OCI-LY3 (cell line): Measurements from ENCODE around the gene UBQLN3.

Source experiments
- H2AFZ ChIP-seq: fragments of 200-600, 300-600 bp; shearing (Covaris generic); 2 replicates; pipeline ENCODE4 v1.6.0; 2014; ENCODE audit warnings: antibody characterized with exemption, low read depth, low read length
- H3K27ac ChIP-seq: fragments of 200-600, 300-600 bp; sonication (generic); 2 replicates; pipeline ENCODE4 v1.5.1; 2014; ENCODE audit warnings: mild to moderate bottlenecking, low read length, moderate library complexity, mixed read lengths
- H3K27me3 ChIP-seq: fragments of 200-600, 300-600 bp; sonication (generic); 2 replicates; pipeline ENCODE4 v1.6.1; 2014; ENCODE audit warnings: low read depth, low read length, mixed read lengths
- H3K36me3 ChIP-seq: fragments of 200-600, 300-600 bp; sonication (generic); replicated peaks from 2 replicates; pipeline ENCODE3; 2014; ENCODE audit warnings: low read depth, low read length, mixed read lengths
- H3K4me1 ChIP-seq: fragments of 300-600, 200-600 bp; sonication (generic); 2 replicates; pipeline ENCODE4 v1.6.1; 2014; ENCODE audit warnings: low read length, mixed read lengths
- H3K4me2 ChIP-seq: fragments of 200-600, 300-600 bp; sonication (generic); 2 replicates; pipeline ENCODE4 v1.6.1; 2014; ENCODE audit warnings: low read length, mixed read lengths
- H3K4me3 ChIP-seq: fragments of 300-600, 200-600 bp; sonication (generic); 2 replicates; pipeline ENCODE4 v1.5.1; 2014; ENCODE audit warnings: antibody characterized with exemption, mild to moderate bottlenecking, low read length, moderate library complexity
- H3K79me2 ChIP-seq: fragments of 300-600, 200-600 bp; shearing (Covaris generic); 2 replicates; pipeline ENCODE4 v1.6.1; 2014; ENCODE audit warnings: mild to moderate bottlenecking, low read length, mixed read lengths
- H3K9ac ChIP-seq: fragments of 300-600, 200-600 bp; shearing (Covaris generic); 2 replicates; pipeline ENCODE4 v1.6.0; 2014; ENCODE audit warnings: mild to moderate bottlenecking, low read length, moderate library complexity
- H3K9me3 ChIP-seq: fragments of 200-600, 300-600 bp; shearing (Covaris generic); 2 replicates; pipeline ENCODE4 v1.6.1; 2014; ENCODE audit warnings: low read length, mixed read lengths; ENCODE audit not compliant: insufficient read depth
- H4K20me1 ChIP-seq: fragments of 200-600, 300-600 bp; sonication (generic); 2 replicates; pipeline ENCODE4 v1.6.1; 2016; ENCODE audit warnings: low read length, mixed read lengths; ENCODE audit not compliant: insufficient read depth
- CTCF ChIP-seq: fragments of 200-600, 300-600 bp; sonication (generic); IDR thresholded peaks from 2 replicates; pipeline ENCODE4 v1.5.1; 2014; ENCODE audit warnings: antibody characterized with exemption, low read length, low read depth
- EZH2phosphoT487 ChIP-seq: fragments of 200-600 bp; shearing (Covaris generic); IDR thresholded peaks from 2 replicates; pipeline ENCODE4 v1.6.1; 2018; ENCODE audit warnings: antibody characterized with exemption, mixed run types, low read depth

Gene UBQLN3

GRCh38 chr11:5521540-5521939 lies 11.8 kb upstream of the UBQLN3 start:
- Histone ChIP-seq H3K27ac (no peak overlapping the region), H3K4me2 (no peak overlapping the region), H3K4me1 (no peaks in the 10 kb centered on the region), H3K36me3 (no peaks in the 10 kb centered on the region), H2AFZ (no peak overlapping the region), H3K9me3 (no peaks in the 10 kb centered on the region), H3K79me2 (no peaks in the 10 kb centered on the region), H3K9ac (no peak overlapping the region), H4K20me1 (no peaks in the 10 kb centered on the region), H3K27me3 (0 out of 2 replicates have a peak, but pooled peaks cover 4% of the 10 kb centered on the region), H3K4me3 (no peak overlapping the region)
- TF ChIP-seq CTCF (no peak), EZH2phosphoT487 (no peak)

DNA sequence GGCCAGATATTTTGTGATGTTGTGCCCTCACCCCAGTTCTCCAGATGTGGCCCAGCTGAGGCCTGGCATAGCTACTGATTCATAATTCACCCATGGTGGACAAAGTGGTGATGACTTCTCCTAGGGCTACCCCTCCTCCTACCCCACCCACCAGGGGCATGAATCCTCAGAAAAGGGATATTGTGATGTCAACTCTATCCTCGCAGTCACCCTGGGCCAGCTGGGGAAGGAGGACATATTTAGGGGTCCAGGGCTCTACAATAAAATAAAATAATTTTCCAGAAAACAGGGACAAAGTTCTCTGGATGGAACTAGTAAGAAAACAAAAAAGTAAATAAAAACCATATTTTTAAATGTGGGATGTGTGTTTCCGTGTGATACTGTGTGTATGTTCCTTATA lies 6.8 kb upstream of the UBQLN3 start, which contains the start of gene UBQLNL:
Gene UBQLNL (minus strand): TSS at position 101 of the 400 bp plus-strand sequence. CDS start 258 bp downstream, outside the sequence.
- Histone ChIP-seq H3K36me3 (no peaks in the 10 kb centered on the region), H3K4me1 (no peaks in the 10 kb centered on the region), H3K4me2 (no peak within 1 kb of the TSS), H4K20me1 (no peaks in the 10 kb centered on the region), H3K27me3 (0 out of 2 replicates have a peak, but pooled peaks cover 2% of the 10 kb centered on the region), H3K4me3 (no peak within 1 kb of the TSS), H3K9ac (no peak within 1 kb of the TSS), H3K79me2 (no peaks in the 10 kb centered on the region), H2AFZ (no peak within 1 kb of the TSS), H3K27ac (no peak within 1 kb of the TSS), H3K9me3 (no peaks in the 10 kb centered on the region)
- no peak for TF ChIP-seq EZH2phosphoT487
- no peak for TF ChIP-seq CTCF

GRCh38 chr11:5514841-5515240 lies 5.1 kb upstream of the UBQLN3 start:
- Histone ChIP-seq H3K4me1 (no peaks in the 10 kb centered on the region), H3K4me3 (no peak overlapping the region), H3K79me2 (no peaks in the 10 kb centered on the region), H3K9ac (no peak overlapping the region), H3K4me2 (no peak overlapping the region), H3K36me3 (no peaks in the 10 kb centered on the region), H4K20me1 (no peaks in the 10 kb centered on the region), H2AFZ (no peak overlapping the region), H3K27me3 (0 out of 2 replicates have a peak, but pooled peaks cover 2% of the 10 kb centered on the region), H3K9me3 (no peaks in the 10 kb centered on the region), H3K27ac (no peak overlapping the region)
- TF ChIP-seq EZH2phosphoT487 (no peak), CTCF (no peak)

DNA sequence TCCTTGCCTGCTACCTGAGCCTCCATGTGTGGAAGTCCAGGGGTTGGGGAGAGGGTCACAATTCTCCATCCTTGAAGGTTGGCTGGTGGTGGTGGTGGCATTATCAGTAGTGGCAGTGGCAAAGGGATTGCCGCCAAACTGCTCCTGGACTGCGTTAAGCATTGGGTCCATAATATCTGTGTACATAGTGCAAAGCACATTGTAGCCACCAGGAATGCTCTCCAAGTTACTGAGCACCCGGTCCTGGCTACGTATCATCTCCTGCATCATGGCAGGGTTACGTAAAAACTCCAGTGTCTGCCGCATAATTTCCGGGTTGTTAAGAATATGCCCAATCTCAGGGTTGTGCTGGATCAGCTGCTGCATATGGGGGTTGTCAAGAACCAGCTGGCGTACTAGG lies 1.2 kb downstream of the UBQLN3 start:
- H3K9ac ChIP-seq, result no peak overlapping the region
- H3K4me3 ChIP-seq, result no peak overlapping the region
- no peak overlapping the region for H3K27ac ChIP-seq
- no peaks in the 10 kb centered on the region for H3K9me3 ChIP-seq
- H2AFZ ChIP-seq, result no peak overlapping the region
- H3K4me2 ChIP-seq, result no peak overlapping the region
- H3K36me3 ChIP-seq, result no peaks in the 10 kb centered on the region
- TF ChIP-seq EZH2phosphoT487 (no peak), CTCF (no peak)
- H4K20me1 ChIP-seq, result no peaks in the 10 kb centered on the region
- H3K27me3 ChIP-seq, result 0 out of 2 replicates have a peak, but pooled peaks cover 2% of the 10 kb centered on the region
- no peaks in the 10 kb centered on the region for H3K4me1 ChIP-seq
- no peaks in the 10 kb centered on the region for H3K79me2 ChIP-seq
